ENCODE measurements around the gene CYP2C8. TPM values are rescaled to one million over a fixed set of nuclear protein-coding genes. Genes with fewer than 3 reads are reported as not detected.

The CYP2C8 gene
- total RNA-seq, 1 experiment from 2014 or later: 0.26 TPM

DNA sequence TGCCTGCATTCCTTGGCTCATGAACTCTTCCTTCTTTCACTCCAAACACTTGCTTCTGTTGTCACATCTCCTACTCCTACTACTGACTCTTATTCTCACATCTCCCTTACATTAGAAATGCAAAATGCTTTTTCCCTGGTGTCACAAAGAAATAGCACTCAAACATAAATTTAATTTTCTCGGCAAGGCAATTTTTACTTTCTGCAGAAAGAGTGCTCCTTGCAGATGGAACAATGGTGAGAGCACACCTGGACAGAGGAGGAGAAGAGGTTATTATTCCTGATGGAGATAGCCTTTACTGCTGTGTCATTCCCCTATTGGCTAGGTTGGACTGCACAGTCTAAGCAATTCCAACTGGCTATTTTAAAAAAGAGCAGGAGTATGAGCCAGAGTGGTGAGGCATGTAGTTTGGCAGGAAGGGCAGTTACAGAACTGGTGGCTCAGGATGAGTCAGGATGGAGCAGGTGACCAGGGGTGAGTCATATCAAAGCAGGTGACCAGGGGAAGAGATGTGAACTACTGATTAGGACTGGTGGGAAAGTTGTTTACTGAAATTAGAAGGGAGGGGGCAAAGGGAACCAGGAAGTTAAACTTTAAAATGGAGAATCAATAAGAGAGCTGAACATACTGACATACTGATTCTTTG is 77.9 kb downstream of the CYP2C8 start:
- Histone ChIP-seq H3K56ac (ENCODE audit: insufficient read length, low read depth, low read length) (no peak overlapping the region), H3K4me2 (ENCODE audit: insufficient read depth, insufficient read length, low read length) (no peak overlapping the region), H2AFZ (ENCODE audit: low read length) (no peak overlapping the region), H4K20me1 (ENCODE audit: control insufficient read depth, insufficient read depth, insufficient read length) (no peaks in the 10 kb centered on the region), H3K18ac (ENCODE audit: insufficient read length, low read depth, low read length) (no peak overlapping the region), H3K79me1 (ENCODE audit: insufficient read depth, low read depth, low read length, poor library complexity, severe bottlenecking) (no peaks in the 10 kb centered on the region), H3K9me3 (ENCODE audit: control insufficient read depth, low read depth, low read length) (no peaks in the 10 kb centered on the region), H4K5ac (ENCODE audit: insufficient read length, low read depth, low read length) (no peak overlapping the region), H2BK20ac (ENCODE audit: low read depth, low read length, poor library complexity, severe bottlenecking) (no peak overlapping the region), H2BK5ac (ENCODE audit: insufficient read length, low read length) (no peak overlapping the region), H3K27me3 (ENCODE audit: insufficient read depth, low read length) (no peaks in the 10 kb centered on the region), H4K91ac (ENCODE audit: insufficient read length, low read depth, low read length) (no peak overlapping the region), H3K4ac (ENCODE audit: low read depth, low read length) (no peak overlapping the region), H2AK5ac (ENCODE audit: insufficient read length, low read length) (no peak overlapping the region), H4K8ac (replicated peaks; ENCODE audit: insufficient read length, low read depth, low read length) (no peak overlapping the region), H2BK12ac (ENCODE audit: insufficient read length, low read depth, low read length) (no peak overlapping the region), H3K27ac (ENCODE audit: insufficient read length, low read depth, low read length) (no peak overlapping the region), H2BK15ac (ENCODE audit: low read depth, low read length) (no peak overlapping the region), H3T11ph (ENCODE audit: low read length) (no peak overlapping the region), H3K23me2 (ENCODE audit: insufficient read length, low read depth, low read length, poor library complexity, severe bottlenecking) (no peaks in the 10 kb centered on the region), H2BK120ac (ENCODE audit: low read depth, low read length, poor library complexity, severe bottlenecking) (no peak overlapping the region), H3K79me2 (ENCODE audit: insufficient read depth, low read length) (no peaks in the 10 kb centered on the region), H3K9ac (ENCODE audit: extremely low read depth, insufficient read length, low read length) (no peak overlapping the region), H3K4me1 (ENCODE audit: insufficient read depth, low read length) (no peaks in the 10 kb centered on the region; the same call in 1 of the 2 replicates), H3K14ac (ENCODE audit: insufficient read depth, low read length) (no peak overlapping the region), H3K23ac (ENCODE audit: insufficient read length, low read depth, low read length) (no peak overlapping the region)
- Mint-ChIP-seq H3K4me3 (no peak overlapping the region), H3K9me3 (peaks cover 28 to 30% of the 10 kb centered on the region in 2 experiments), H3K27me3 (ENCODE audit: low read depth) (no peaks in the 10 kb centered on the region; the same call in 1 of the 2 replicates), H3K27ac (no peak overlapping the region), H3K36me3 (ENCODE audit: insufficient read depth in 1 of 3, low read depth in 3 of 3) (peaks cover 7 to 13% (median 12%) of the 10 kb centered on the region in 3 experiments), H3K4me1 (peaks cover 2 to 4% of the 10 kb centered on the region in 2 experiments; a peak in 1 of 4 replicates)
- no peak for TF ChIP-seq CTCF (conservative IDR thresholded peaks at IDR 0.05)
- peak; percentile 29 for DNase-seq
- WGBS (ENCODE audit: extremely low coverage, insufficient read length, low lambda C conversion rate): no CpG with 5 or more reads among the region's 1 CpG

Measured in H9 (cell line).